GM18858 (cell line): ENCODE results near the gene ADO.

Experiments used
- ATAC-seq: cut with Tn5 transposase; IDR thresholded peaks from one replicate; pipeline ENCODE4 v1.9.1; 2021; ENCODE audit not compliant: unreplicated experiment

The ADO gene

GRCh38 chr10:62790571-62790970 is 13.9 kb upstream of the ADO start:
- ATAC-seq, result no peak

- ATAC-seq, result no peak
These were observed 12.3 kb upstream of the ADO start for GRCh38 chr10:62792261-62792660.

GRCh38 chr10:62794306-62794705 is 10.2 kb upstream of the ADO start:
- no peak for ATAC-seq

DNA sequence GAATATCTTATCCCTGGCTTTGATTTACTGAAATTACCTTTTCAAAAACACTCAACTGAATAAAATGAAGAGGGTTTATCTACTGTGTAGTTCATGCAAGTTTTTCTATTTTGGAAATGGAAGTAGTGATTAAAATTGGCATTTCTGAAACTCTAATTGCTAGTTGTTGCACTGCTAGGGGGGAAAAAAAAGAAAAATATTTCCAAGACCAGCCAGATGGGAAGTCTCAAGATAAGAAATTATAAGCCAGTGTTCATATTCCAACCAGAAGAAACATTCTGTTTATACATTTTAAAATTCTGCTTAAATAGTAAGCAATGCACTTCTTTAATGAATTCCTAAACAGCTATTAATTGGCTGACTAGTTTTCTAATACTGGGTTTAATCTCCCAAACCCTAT is 9.4 kb upstream of the ADO start:
- no peak for ATAC-seq

DNA sequence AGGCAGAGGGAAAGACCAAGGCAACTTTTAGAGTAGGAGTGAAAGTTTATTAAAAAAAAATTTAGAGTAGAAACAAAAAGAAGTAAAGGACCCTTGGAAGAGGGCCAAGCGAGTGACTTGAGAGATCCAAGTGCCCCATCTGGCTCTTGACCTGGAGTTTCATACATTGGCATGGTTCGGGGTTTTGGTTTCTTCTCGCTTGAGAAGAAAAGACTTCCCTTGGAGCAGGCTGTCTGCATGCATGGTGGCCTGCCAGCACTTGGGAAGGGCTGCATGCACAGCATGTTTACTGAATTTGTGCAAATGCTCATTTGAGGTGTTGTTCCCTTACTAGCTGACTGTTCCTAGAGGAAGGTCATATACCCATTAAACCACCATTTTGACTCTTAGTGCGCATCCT is 8.8 kb upstream of the ADO start:
- ATAC-seq, result no peak

DNA sequence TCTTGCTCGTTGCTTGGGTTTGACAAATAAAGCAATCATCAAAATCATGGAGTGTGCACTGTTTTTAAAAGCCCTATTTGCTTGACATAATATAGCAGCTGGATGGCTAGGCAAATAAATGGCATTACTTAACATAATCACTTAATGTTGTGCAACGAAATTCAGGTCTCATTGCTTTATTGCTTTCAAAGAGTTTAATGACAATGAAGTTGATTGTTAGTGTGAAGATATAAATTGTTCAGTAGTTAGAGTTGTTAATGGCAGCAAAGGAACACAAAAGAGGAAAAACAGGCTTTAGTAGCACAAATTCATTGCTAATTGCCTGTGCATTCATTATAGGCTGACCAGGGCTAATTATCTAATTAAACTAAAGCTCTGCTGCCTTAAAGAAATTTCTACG is 7.6 kb upstream of the ADO start:
- ATAC-seq, result no peak

- ATAC-seq, result no peak
These were observed 2.6 kb upstream of the ADO start for GRCh38 chr10:62801871-62802270.

DNA sequence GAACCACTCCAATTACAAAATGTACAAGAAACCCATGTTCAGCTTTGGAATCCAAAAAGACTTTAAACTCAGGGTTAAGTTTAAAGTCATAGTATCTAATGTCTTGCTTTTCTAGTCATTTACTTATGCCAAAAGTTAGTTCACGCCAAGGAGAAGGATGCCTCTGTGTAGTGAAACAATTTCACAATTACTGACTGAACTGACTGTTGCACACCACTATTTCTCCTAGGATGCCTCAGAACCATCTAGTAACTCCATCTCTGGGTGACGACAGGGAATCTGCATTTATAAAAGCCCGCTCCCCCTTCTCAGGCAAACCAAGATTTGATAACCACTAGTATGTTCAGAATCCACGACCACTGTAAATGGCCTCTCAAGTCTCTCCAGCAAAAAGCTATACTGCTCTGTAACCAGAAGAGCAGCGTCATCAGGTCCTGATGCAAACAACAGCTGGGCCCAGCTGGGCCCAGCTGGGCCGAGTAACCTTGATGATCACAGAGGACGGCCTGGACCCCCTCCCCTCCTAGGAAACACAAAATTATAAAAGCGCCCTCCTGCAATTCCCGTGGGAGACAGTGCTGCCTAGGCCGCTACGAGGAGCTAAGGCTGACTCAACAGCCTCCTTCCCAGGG is 680 bp upstream of the ADO start:
- no peak for ATAC-seq

DNA sequence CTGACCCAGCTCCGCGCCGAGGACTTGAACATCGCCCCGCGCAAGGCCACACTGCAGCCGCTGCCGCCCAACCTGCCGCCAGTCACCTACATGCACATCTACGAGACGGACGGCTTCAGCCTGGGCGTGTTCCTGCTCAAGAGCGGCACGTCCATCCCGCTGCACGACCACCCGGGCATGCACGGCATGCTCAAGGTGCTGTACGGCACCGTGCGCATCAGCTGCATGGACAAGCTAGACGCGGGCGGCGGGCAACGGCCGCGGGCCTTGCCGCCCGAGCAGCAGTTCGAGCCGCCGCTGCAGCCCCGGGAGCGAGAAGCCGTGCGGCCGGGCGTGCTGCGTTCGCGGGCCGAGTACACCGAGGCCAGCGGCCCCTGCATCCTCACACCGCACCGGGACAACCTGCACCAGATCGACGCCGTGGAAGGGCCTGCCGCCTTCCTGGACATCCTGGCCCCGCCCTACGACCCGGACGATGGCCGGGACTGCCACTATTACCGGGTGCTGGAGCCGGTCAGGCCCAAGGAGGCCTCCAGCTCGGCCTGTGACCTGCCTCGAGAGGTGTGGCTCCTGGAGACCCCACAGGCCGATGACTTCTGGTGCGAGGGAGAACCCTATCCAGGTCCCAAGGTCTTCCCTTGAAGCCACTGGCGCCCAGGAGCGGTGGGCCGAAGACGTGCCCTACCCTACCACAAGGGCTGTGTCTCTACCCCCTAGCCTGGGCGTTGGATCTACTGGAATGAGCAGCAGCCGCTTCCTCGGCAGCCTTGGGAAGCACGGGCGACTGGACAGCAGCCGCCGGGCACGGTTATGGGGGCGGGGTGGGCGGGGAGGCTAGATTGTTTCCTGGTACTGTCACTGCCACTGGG is 945 bp downstream of the ADO start:
- peak; percentile 1 for ATAC-seq

- ATAC-seq, result no peak
These were observed 1.7 kb downstream of the ADO start for GRCh38 chr10:62806251-62806650.

DNA sequence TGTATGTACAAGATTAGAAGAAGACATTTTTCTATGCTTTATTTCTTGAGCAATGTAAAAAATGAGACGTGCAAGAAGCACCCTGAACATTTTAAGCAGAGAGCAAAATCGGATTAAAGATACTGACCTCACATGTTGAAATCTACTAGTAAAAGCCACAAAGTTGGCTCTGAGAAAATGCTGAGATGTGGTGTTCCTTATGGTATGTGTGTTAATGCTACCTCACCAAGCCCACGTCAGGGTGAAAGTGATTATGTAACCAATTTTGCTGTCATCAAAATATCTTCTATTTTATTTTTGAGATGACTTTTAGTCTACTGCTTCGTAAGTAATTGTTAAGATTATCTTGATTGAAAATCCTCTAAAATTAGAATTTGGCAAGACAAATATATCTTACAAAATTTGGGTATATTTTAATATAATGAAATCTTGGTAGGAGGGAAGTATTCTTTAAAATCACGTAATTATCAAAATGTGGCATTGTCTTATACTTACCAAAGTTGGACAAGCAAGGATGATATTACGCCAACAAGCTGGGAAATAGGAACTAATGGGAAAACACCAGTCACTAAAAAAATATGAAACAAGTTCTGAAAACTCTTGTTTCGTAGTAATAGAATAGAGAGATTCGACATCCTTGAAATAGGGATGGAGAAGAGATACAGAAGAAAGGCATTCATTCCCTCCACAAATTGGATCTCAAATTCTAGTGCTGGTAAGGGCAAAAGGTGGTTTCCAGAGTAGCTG is 5.8 kb downstream of the ADO start:
- ATAC-seq, result no peak

DNA sequence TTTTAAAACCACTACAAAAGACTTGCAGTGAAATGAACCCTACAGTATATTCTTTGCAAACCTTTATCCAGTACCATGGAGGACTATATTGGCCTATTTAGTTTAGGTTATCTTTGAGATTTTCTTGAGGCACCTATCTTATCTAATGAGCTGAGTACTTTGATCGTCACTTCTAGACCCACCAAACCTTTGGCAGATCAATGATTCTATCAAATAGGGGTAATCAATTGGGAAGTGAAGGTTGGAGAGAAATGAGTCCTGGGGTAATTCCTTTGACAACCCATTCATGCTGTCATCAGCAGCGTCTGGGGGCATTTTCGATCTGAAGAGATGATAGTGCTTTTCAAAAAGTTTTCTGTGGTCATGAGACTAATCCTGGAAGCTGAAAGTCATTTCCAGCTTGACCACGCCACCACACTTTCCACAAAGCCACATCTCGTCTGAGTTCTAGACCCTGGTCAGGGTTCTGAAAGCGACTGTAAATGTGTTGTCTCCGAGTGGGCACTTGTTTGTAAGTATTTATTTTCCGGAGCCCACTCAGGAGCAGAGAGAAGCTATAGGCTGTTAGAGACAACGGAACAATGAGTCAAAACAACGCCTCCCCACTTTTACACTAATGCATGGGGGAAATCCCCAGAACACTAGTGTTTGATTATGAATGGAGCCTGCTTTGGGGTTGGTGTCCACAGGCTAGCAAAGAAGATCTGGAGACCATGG is 6.8 kb downstream of the ADO start:
- peak; percentile 41 for ATAC-seq

DNA sequence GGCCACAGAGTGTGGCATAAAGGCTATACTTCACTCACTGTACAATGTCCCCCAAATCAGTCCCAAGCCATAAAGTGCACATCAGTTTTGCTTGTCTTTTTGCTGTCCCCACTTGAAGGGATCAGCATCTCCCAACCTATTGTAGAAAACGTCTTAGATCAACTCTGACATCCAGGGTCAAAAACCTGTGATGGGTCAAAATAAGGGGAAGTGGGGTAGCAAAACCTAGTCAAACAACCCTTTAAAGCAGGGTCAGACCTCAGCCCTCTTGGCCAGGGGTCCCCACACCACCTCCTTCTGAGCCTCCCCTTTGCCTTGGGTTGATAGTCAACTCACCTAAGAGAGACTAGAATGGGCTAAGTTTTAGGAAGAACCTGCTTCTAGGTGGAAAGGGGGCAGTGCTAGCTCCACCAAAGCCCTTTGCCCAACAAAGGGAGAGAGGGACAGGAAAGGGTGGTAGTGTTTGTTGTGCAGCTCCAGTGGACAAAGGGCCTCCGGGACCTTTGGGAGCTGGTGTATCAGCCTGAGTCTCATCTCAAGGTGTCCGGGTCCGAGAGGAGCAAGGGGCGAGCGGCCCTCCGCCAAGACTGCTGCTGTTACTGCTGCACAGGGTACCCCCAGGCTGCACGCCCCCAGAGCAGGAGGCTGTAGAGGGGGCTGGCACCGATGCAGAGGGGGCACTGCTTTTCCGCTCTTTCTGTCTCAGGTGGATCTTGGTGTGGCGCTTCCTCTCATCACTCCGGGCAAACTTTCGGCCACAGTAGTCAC is 8.3 kb downstream of the ADO start:
- ATAC-seq, result no peak

DNA sequence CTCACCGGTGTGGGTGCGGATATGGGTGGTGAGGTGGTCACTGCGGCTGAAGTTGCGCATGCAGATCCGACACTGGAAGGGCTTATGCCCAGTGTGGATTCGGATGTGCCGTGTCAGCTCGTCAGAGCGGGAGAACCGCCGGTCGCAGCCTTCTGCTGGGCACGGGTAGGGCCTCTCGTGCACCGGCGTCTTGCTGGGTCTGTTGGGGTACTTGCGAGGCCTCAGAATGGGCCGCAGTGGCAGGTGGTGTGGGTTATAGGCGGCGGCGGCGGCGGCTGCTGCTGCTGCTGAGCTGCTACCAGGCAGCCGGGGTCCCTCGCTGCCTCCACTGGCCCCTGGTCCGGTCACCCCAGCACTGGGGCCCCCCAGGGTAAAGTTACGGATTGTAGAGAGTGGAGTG is 8.9 kb downstream of the ADO start:
- no peak for ATAC-seq

- no peak for ATAC-seq
These were observed 9.5 kb downstream of the ADO start for GRCh38 chr10:62813981-62814380.

- no peak for ATAC-seq
These were observed 10.3 kb downstream of the ADO start for GRCh38 chr10:62814756-62815380.

DNA sequence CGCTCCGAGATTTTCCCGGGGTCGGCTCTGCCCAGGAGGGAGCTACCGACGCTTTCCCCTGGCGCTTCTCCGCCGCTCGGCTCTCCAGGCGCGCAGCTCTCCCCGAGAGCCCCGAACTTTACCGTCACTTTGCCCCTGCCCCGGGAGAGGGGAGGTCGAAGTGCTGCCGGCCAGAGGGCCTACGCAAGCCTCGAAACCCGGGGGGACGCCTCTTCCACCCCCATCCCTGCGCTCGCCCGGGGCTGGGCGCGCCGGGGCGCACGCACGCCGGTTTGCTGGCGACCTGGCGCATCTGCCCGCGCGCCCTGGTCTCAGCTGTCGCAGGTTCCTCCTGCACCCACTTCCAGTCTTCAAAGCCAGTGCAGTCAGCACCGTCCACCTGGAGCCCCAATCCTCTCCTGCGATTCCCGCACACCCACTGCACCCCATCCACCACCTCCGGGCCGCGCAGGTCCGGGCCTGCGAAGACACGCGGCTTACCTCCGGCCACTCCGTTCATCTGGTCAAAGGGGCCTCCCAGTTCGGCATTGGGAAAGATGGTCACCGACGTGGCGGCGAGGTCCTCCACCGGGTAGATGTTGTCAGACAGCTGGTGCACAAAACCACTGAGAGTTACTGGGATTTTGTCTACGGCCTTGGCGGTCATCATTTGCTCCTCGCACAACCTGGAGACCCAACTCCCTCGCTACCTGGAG is 11.0 kb downstream of the ADO start:
- ATAC-seq, result no peak

DNA sequence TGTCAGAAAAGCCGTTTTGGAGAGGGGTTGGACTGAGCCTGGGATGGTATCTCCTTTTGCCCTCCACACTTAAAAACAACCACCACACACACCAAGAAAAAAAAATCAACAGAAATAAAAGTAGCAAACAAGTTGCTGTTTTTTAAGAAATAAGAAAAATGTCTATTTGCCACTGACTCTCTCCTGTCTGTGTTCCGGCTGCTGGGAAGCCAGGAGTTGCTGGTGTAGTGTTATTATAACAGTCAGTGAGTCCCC is 11.5 kb downstream of the ADO start:
- ATAC-seq, result no peak

DNA sequence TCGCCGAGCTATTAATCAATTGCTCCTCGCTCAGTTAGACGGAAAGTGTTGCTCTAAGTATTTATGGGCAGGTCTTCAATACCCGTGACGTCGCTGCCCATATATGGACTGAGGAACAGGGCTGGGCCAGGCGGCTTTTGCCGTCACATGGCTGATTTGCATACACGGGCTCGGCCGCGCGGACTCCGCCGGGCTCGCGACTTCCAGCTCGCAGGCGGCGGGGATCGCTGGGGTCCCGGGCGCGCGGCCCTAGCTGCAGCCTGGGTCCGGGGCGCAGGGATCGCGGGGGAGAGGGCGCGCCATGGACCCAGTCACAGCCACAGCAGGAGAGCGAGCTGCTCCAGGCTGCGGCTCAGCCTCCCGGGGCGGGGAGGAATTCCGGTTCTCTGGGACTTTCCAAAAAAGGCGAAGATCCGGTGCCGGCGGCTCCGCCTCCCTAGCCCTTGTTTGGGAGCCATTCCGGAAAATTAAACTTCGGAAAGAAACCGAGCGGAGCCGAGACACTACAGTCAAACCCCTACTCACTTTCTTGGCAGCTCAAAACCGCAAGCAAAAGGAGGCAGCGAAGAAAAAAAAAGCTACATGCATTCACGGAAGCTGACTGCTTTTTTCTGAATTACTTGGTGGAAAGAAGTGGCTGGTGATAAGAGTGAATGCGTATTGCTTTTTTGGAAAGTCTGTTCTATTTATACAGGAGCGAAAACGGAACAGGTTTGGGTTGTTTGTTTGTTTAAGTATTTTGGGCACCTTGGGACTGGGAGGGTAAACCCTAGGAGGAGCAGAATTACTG is 12.0 kb downstream of the ADO start, which contains the start of gene EGR2:
Gene EGR2, minus strand, starts transcription at position 36 of the 790 bp plus-strand sequence. CDS start 337 bp downstream, outside the sequence.
- ATAC-seq, result peak; percentile 62
